ENCODE results near the gene CDCA4. TPM values are rescaled to one million over a fixed set of nuclear protein-coding genes. Genes with fewer than 3 reads are reported as not detected.

CDCA4 gene
- total RNA-seq, 2 experiments from 2014 or later, result 17.7 to 18.8 TPM

GRCh38 chr14:105023144-105023543 lies 2.3 kb upstream of the CDCA4 start:
- no peak overlapping the region for H3K4me3 ChIP-seq (ENCODE audit: low read length)
- no peak for DNase-seq
- peaks cover 58% of the 10 kb centered on the region for H3K4me1 ChIP-seq (ENCODE audit: insufficient read depth, low read length)
- no peaks in the 10 kb centered on the region for H3K27me3 Mint-ChIP-seq
- H3K27ac Mint-ChIP-seq, result peak overlapping the region; percentile 3
- no peaks in the 10 kb centered on the region for H3K36me3 ChIP-seq (ENCODE audit: insufficient read depth, low read length)
- H3K27me3 ChIP-seq (ENCODE audit: control insufficient read depth in 1 of 2, insufficient read depth in 2 of 2, low read length in 2 of 2), result no peaks in the 10 kb centered on the region
- intact Hi-C loops (cut with DNase I, micrococcal nuclease), result loop anchor here in 1 of 2 experiments (5.0 kb wide), 2 partner anchors 271 to 289 kb away; partner anchors contain the start of genes PACS2 and SIVA1
- POLR2A ChIA-PET, result no interaction called here
- ATAC-seq (ENCODE audit: poor library complexity), result no peak
- CTCF ChIA-PET, result interaction anchor here (4.0 kb wide), 1 partner anchor 23 kb away, joined by 20 read pairs; no protein-coding TSS in a partner anchor
- H3K9me3 Mint-ChIP-seq, result no peaks in the 10 kb centered on the region
- peaks cover 46% of the 10 kb centered on the region for H3K4me1 Mint-ChIP-seq (ENCODE audit: low read depth)
- TF ChIP-seq CTCF (IDR thresholded peaks at IDR 0.05), result no peak
- H3K4me3 Mint-ChIP-seq, result peak overlapping the region; percentile 38
- H3K27ac ChIP-seq (ENCODE audit: low read depth in 1 of 2, low read length in 2 of 2), result no peak overlapping the region
- H3K9me3 ChIP-seq (ENCODE audit: control insufficient read depth in 1 of 2, insufficient read depth in 1 of 2, low read length in 2 of 2), result no peaks in the 10 kb centered on the region
- no peaks in the 10 kb centered on the region for H3K36me3 Mint-ChIP-seq (ENCODE audit: low read depth)

- ATAC-seq (ENCODE audit: poor library complexity) (no peak), DNase-seq (no peak)
- H3K4me3 ChIP-seq (ENCODE audit: low read length), result peak overlapping the region; percentile 73
- Mint-ChIP-seq H3K4me3 (peak overlapping the region; percentile 92), H3K9me3 (no peaks in the 10 kb centered on the region), H3K4me1 (ENCODE audit: low read depth) (peaks cover 53% of the 10 kb centered on the region), H3K36me3 (ENCODE audit: low read depth) (no peaks in the 10 kb centered on the region), H3K27me3 (no peaks in the 10 kb centered on the region), H3K27ac (peak overlapping the region; percentile 93)
- intact Hi-C loops (cut with DNase I, micrococcal nuclease), result loop anchor here in 1 of 2 experiments (5.0 kb wide), 2 partner anchors 270 to 290 kb away; partner anchors contain the start of genes PACS2 and SIVA1
- H3K27ac ChIP-seq (ENCODE audit: low read depth in 1 of 2, low read length in 2 of 2), result no peak overlapping the region
- peaks cover 60% of the 10 kb centered on the region for H3K4me1 ChIP-seq (ENCODE audit: insufficient read depth, low read length)
- POLR2A ChIA-PET, result interaction anchor here (0.6 to 2.1 kb wide), 3 partner anchors 37 to 53 kb away, joined by 3 to 23 read pairs (median 5); partner anchors contain the start of gene GPR132
- no peaks in the 10 kb centered on the region for H3K27me3 ChIP-seq (ENCODE audit: control insufficient read depth in 1 of 2, insufficient read depth in 2 of 2, low read length in 2 of 2)
- no peaks in the 10 kb centered on the region for H3K36me3 ChIP-seq (ENCODE audit: insufficient read depth, low read length)
- CTCF ChIA-PET, result interaction anchor here (2.2 kb wide), 1 partner anchor 68 kb away, joined by 9 read pairs; no protein-coding TSS in a partner anchor
- no peaks in the 10 kb centered on the region for H3K9me3 ChIP-seq (ENCODE audit: control insufficient read depth in 1 of 2, insufficient read depth in 1 of 2, low read length in 2 of 2)
- no peak for TF ChIP-seq CTCF (IDR thresholded peaks at IDR 0.05)
Observed at GRCh38 chr14:105022276-105022670, 1.4 kb upstream of the CDCA4 start.

GRCh38 chr14:105021656-105022275 lies 883 bp upstream of the CDCA4 start:
- Histone ChIP-seq H3K4me3 (ENCODE audit: low read length) (peak overlapping the region; percentile 73), H3K27me3 (ENCODE audit: control insufficient read depth in 1 of 2, insufficient read depth in 2 of 2, low read length in 2 of 2) (no peaks in the 10 kb centered on the region), H3K9me3 (ENCODE audit: control insufficient read depth in 1 of 2, insufficient read depth in 1 of 2, low read length in 2 of 2) (no peaks in the 10 kb centered on the region), H3K27ac (ENCODE audit: low read depth in 1 of 2, low read length in 2 of 2) (peak overlapping the region; percentile 60 to 73), H3K36me3 (ENCODE audit: insufficient read depth, low read length) (no peaks in the 10 kb centered on the region), H3K4me1 (ENCODE audit: insufficient read depth, low read length) (peaks cover 60% of the 10 kb centered on the region)
- ChIA-PET POLR2A (interaction anchor here (0.6 to 2.1 kb wide), 9 partner anchors 9 to 460 kb away, joined by 3 to 23 read pairs (median 5); partner anchors contain the start of genes BRF1 and GPR132), CTCF (interaction anchor here (1.0 to 2.8 kb wide), 5 partner anchors 9 to 69 kb away, joined by 3 to 15 read pairs (median 5); no protein-coding TSS in a partner anchor)
- intact Hi-C loops (cut with DNase I, micrococcal nuclease), result loop anchor here (1.0 to 5.0 kb wide), 8 partner anchors 23 to 291 kb away; partner anchors contain the start of genes CLBA1 (in 2 of the 2), GPR132 (in 1 of the 2), PACS2 (in 1 of the 2) and SIVA1 (in 1 of the 2)
- Mint-ChIP-seq H3K4me1 (ENCODE audit: low read depth) (peaks cover 57% of the 10 kb centered on the region), H3K36me3 (ENCODE audit: low read depth) (no peaks in the 10 kb centered on the region), H3K9me3 (no peaks in the 10 kb centered on the region), H3K4me3 (peak overlapping the region; percentile 92), H3K27me3 (no peaks in the 10 kb centered on the region), H3K27ac (peak overlapping the region; percentile 93)
- no peak for TF ChIP-seq CTCF (IDR thresholded peaks at IDR 0.05)
- ATAC-seq (ENCODE audit: poor library complexity) (peak; percentile 1), DNase-seq (peak in 8 of 14 experiments; percentile 7 to 58 (median 32))
